ENCODE measurements around the gene PCGF3.
"Not testable (repeated sequence)": the region's sequence is repeated elsewhere in the genome, so short reads cannot be mapped to it uniquely, and the experiment has no call there.

PCGF3 gene

DNA sequence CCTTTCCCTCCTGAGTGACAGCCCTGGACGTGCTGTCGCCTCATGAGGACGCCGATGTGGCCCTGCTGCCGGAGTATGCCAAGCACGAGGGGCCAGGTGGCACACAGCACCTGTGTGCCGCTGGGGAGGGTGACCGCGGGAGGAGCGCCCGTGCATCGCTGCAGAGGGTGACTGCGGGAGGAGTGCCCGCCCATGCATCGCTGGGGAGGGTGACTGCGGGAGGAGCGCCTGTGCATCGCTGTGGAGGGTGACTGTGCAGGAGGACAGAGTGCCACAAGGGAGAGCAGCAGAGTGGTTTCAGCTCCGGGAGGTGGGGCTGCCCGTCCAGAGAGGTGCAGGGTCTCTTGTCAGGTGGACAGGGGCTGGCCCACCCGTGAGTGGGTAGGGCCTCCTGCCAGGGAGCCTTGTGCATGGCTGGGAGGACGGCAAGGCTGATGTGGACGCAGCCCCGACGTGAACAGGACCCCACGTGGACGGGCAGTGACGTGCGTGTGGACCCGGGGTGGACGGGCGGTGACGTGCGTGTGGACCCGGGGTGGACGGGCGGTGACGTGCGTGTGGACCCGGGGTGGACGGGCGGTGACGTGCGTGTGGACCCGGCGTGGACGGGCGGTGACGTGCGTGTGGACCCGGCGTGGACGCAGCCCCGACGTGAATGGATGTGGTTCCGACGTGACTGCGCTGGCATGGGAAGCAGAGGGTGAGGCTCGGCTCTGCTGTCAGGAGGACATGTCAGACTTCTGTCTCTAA is 14.7 kb downstream of the PCGF3 start:
- H3K4me3 Mint-ChIP-seq: no peak overlapping the region
- H3K36me3 Mint-ChIP-seq: peaks cover 23% of the 10 kb centered on the region
- H3K4me1 Mint-ChIP-seq: peaks cover 48% of the 10 kb centered on the region
- ATAC-seq (no peak), DNase-seq (ENCODE audit: low spot score in 2 of 2) (no peak)
- H3K27ac Mint-ChIP-seq: peak overlapping the region; percentile 45
- H3K9me3 Mint-ChIP-seq: no peaks in the 10 kb centered on the region

GRCh38 chr4:721261-722168 is 15.9 kb downstream of the PCGF3 start:
- DNase-seq (ENCODE audit: low spot score in 2 of 2) (no peak), ATAC-seq (no peak)
- Mint-ChIP-seq H3K36me3 (peaks cover 23% of the 10 kb centered on the region), H3K27ac (no peak overlapping the region), H3K4me3 (no peak overlapping the region), H3K4me1 (peaks cover 54% of the 10 kb centered on the region), H3K9me3 (no peaks in the 10 kb centered on the region)

GRCh38 chr4:722169-722725 is 16.6 kb downstream of the PCGF3 start:
- no peak overlapping the region for H3K4me3 Mint-ChIP-seq
- peaks cover 23% of the 10 kb centered on the region for H3K36me3 Mint-ChIP-seq
- peaks cover 60% of the 10 kb centered on the region for H3K4me1 Mint-ChIP-seq
- ATAC-seq: no peak
- H3K9me3 Mint-ChIP-seq: no peaks in the 10 kb centered on the region
- no peak for DNase-seq (ENCODE audit: low spot score in 2 of 2)
- H3K27ac Mint-ChIP-seq: no peak overlapping the region

GRCh38 chr4:722851-723360 is 17.3 kb downstream of the PCGF3 start:
- Mint-ChIP-seq H3K4me1 (peaks cover 61% of the 10 kb centered on the region), H3K9me3 (no peaks in the 10 kb centered on the region), H3K4me3 (no peak overlapping the region), H3K36me3 (peaks cover 23% of the 10 kb centered on the region), H3K27ac (no peak overlapping the region)
- ATAC-seq (no peak), DNase-seq (ENCODE audit: low spot score in 2 of 2) (no peak)

DNA sequence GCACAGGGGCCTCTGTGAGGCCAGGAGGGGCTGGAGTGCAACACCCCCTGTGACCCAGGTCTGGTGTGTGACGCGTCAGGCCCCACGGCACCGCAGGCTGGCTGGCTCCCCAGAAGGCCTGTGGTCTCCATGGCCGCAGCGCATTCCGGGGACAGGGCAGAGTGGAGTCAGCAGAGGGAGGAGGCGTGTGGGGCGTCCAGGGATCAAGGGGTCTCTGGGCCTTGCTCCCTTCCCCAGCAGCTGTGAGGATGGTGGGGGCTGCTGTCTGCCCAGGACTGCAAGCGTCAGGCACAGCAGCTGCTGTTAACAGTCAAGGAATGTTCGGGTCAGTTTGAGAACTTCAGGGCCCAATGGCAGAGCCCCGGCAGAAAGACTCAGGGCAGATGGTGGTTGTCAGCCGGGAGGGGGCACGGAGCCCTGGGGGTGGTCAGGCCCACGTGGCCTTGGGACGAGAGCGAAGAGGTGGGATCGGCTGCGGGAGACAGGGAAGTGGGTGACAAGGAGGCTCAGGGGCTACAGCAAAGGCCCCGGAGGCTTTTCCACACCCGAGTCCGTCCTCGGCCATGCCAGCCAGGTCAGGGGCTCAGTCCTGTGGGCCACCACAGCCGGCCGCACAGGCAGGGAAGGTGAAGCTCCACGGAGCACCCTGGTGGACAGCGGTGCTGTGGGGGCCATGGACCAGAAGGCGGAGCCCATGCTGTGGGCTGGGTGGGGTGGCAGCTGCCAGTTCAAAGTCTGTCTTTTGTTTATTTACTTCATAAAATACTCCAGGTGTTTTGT is 18.3 kb downstream of the PCGF3 start:
- H3K4me1 Mint-ChIP-seq: peaks cover 56% of the 10 kb centered on the region

GRCh38 chr4:725391-726234 is 20.0 kb downstream of the PCGF3 start:
- H3K27ac Mint-ChIP-seq: peak overlapping the region; percentile 29
- no peak for ATAC-seq
- no peak overlapping the region for H3K4me3 Mint-ChIP-seq
- peaks cover 17% of the 10 kb centered on the region for H3K36me3 Mint-ChIP-seq
- no peaks in the 10 kb centered on the region for H3K9me3 Mint-ChIP-seq
- peaks cover 41% of the 10 kb centered on the region for H3K4me1 Mint-ChIP-seq
- no peak for DNase-seq (ENCODE audit: low spot score in 2 of 2)

More for the DNA sequence above, 18.3 kb downstream of the PCGF3 start:
- DNase-seq (ENCODE audit: low spot score in 2 of 2) (no peak), ATAC-seq (no peak)
- H3K9me3 Mint-ChIP-seq: no peaks in the 10 kb centered on the region
- no peak overlapping the region for H3K27ac Mint-ChIP-seq
- H3K36me3 Mint-ChIP-seq: peaks cover 23% of the 10 kb centered on the region
- no peak overlapping the region for H3K4me3 Mint-ChIP-seq

DNA sequence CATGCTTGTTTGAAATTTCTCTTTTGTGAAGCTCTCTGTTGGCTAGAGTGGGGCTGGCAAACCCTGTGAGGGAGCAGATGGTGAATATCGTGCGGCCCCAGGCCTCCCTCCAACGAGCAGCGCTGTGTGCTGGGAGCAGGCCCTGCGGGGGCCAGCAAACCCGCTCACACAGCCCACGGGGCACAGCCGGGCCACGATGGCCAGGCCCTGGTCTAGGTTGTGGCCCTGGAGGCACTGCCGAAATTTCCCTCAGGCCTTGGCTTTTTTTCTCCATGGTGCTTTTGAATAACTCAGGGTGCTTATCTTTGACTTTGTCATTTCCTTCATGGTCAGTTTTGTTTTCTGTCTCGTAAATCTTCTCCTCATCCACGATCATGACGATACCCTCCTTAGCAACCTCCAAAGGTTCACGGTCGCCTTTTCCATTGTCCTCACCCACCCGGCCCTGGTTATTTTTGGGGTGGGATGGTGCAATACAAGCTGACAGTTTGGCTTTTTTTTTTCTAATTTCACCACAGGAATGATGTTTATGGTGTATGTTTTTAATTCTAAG is 20.7 kb downstream of the PCGF3 start:
- Mint-ChIP-seq H3K4me3 (no peak overlapping the region), H3K9me3 (no peaks in the 10 kb centered on the region), H3K36me3 (peaks cover 15% of the 10 kb centered on the region), H3K4me1 (peaks cover 38% of the 10 kb centered on the region), H3K27ac (no peak overlapping the region)
- no peak for ATAC-seq
- no peak for DNase-seq (ENCODE audit: low spot score in 2 of 2)

- peaks cover 11% of the 10 kb centered on the region for H3K36me3 Mint-ChIP-seq
- H3K9me3 Mint-ChIP-seq: no peaks in the 10 kb centered on the region
- ATAC-seq (no peak), DNase-seq (ENCODE audit: low spot score in 2 of 2) (no peak)
- no peak overlapping the region for H3K4me3 Mint-ChIP-seq
- H3K4me1 Mint-ChIP-seq: peaks cover 33% of the 10 kb centered on the region
- no peak overlapping the region for H3K27ac Mint-ChIP-seq
Observed at GRCh38 chr4:726838-727237, 21.2 kb downstream of the PCGF3 start.

- Mint-ChIP-seq H3K4me1 (peaks cover 33% of the 10 kb centered on the region), H3K9me3 (no peaks in the 10 kb centered on the region), H3K27ac (no peak overlapping the region), H3K36me3 (peaks cover 11% of the 10 kb centered on the region), H3K4me3 (no peak overlapping the region)
- ATAC-seq (no peak), DNase-seq (ENCODE audit: low spot score in 2 of 2) (no peak)
Observed at GRCh38 chr4:727576-727975, 21.9 kb downstream of the PCGF3 start.

GRCh38 chr4:729336-730315 is 24.0 kb downstream of the PCGF3 start:
- ATAC-seq (no peak), DNase-seq (ENCODE audit: low spot score in 2 of 2) (no peak)
- H3K27ac Mint-ChIP-seq: no peak overlapping the region
- H3K4me3 Mint-ChIP-seq: no peak overlapping the region
- no peaks in the 10 kb centered on the region for H3K9me3 Mint-ChIP-seq
- peaks cover 18% of the 10 kb centered on the region for H3K36me3 Mint-ChIP-seq
- H3K4me1 Mint-ChIP-seq: peaks cover 27% of the 10 kb centered on the region

DNA sequence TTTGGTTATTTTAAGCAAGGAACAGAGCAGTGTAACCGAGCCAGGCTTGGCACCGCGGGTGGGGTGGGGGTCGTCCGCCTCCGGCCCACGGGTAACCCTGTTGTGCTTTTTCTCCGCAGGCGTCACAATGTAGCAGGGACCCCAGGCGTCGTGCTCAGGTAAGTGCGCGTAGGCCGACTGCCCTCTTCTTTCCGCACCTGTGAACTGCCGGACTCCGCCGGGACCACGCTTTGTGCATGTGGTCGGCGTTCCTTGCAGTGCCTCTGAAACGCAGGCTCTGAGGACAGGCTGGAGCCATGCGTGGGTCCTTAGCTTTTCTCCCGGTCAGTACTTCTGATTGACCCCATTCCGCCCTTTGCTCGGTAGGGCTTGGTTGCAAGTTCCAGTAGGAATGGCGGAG is 24.9 kb downstream of the PCGF3 start:
- Mint-ChIP-seq H3K9me3 (no peaks in the 10 kb centered on the region), H3K4me1 (peaks cover 20% of the 10 kb centered on the region), H3K4me3 (no peak overlapping the region), H3K36me3 (peaks cover 27% of the 10 kb centered on the region), H3K27ac (no peak overlapping the region)
- DNase-seq (ENCODE audit: low spot score in 2 of 2) (no peak), ATAC-seq (no peak)

GRCh38 chr4:730946-731904 is 25.6 kb downstream of the PCGF3 start:
- not testable (repeated sequence) for ATAC-seq; DNase-seq (ENCODE audit: low spot score in 2 of 2); H3K9me3 Mint-ChIP-seq; H3K27ac Mint-ChIP-seq; H3K4me3 Mint-ChIP-seq
- H3K4me1 Mint-ChIP-seq: peaks cover 19% of the 10 kb centered on the region
- peaks cover 34% of the 10 kb centered on the region for H3K36me3 Mint-ChIP-seq

All from stimulated activated effector memory CD8-positive, alpha-beta T cell treated with anti-CD3 and anti-CD28 coated beads, Interleukin-12 subunit alpha, Interleukin-12 subunit beta, amount 100 ng/mL, for 72 hours (primary cell).